ENCODE results near the gene CCNH. TPM values are rescaled to one million over a fixed set of nuclear protein-coding genes. Genes with fewer than 3 reads are reported as not detected.

CCNH gene
- total RNA-seq, 1 donor: 80.3 TPM

DNA sequence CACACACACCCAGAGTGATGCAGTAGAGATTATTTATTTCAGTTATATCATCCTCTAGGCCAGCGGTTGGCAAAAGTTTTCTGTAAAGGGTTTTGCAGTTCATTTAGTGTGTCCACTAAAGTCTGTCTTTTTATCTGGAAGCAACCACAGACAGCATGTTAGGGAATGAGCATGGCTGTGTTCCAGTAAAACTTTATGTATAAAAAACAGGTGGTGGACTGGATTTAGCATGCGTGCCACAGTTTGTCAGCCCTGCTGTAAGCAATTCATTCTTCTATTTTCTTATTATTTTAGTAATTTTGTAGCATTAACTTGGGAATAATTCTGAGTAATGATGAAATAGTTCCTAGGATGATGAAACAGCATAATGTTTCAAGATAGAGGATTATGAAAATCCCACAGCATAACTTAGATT, 51.7 kb downstream of the CCNH start:
- Histone ChIP-seq H3K9me3 (ENCODE audit: low read depth, low read length) (no peaks in the 10 kb centered on the region), H2AFZ (ENCODE audit: low read length) (no peak overlapping the region), H4K20me1 (ENCODE audit: insufficient read depth, low read length) (no peaks in the 10 kb centered on the region), H3K4me1 (ENCODE audit: insufficient read depth, low read length) (peaks cover 6% of the 10 kb centered on the region), H3K27me3 (ENCODE audit: insufficient read depth, low read length) (no peaks in the 10 kb centered on the region), H3K4me3 (ENCODE audit: insufficient read depth, low read length) (no peak overlapping the region), H3K79me2 (ENCODE audit: insufficient read depth, low read length) (peaks cover 42% of the 10 kb centered on the region), H3K27ac (ENCODE audit: low read depth, low read length) (peak overlapping the region; percentile 20), H3K4me2 (ENCODE audit: insufficient read depth, low read length) (no peak overlapping the region), H3K36me3 (ENCODE audit: insufficient read depth, low read length) (peaks cover 51% of the 10 kb centered on the region)
- TF ChIP-seq, protein P1, sequence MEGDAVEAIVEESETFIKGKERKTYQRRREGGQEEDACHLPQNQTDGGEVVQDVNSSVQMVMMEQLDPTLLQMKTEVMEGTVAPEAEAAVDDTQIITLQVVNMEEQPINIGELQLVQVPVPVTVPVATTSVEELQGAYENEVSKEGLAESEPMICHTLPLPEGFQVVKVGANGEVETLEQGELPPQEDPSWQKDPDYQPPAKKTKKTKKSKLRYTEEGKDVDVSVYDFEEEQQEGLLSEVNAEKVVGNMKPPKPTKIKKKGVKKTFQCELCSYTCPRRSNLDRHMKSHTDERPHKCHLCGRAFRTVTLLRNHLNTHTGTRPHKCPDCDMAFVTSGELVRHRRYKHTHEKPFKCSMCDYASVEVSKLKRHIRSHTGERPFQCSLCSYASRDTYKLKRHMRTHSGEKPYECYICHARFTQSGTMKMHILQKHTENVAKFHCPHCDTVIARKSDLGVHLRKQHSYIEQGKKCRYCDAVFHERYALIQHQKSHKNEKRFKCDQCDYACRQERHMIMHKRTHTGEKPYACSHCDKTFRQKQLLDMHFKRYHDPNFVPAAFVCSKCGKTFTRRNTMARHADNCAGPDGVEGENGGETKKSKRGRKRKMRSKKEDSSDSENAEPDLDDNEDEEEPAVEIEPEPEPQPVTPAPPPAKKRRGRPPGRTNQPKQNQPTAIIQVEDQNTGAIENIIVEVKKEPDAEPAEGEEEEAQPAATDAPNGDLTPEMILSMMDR (IDR thresholded peaks at IDR 0.05; ENCODE audit: extremely low read depth, low read depth, low read length): no peak
- no peak for DNase-seq (ENCODE audit: insufficient read length, low spot score, missing footprints)

DNA sequence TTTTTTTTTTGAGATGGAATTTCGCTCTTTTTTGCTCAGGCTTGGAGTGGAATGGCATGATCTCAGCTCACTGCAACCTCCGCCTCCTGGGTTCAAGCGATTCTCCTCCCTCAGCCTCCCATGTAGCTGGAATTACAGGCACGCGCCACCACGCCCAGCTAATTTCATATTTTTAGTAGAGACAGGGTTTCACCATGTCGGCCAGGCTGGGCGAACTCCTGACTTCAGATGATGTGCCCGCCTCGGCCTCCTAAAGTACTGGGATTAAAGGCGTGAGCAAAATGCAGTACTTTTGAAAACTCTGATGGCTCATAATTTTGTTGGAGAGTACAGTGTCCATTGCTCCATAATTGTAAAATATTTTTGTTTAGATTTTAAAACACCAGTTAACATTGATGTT, 52.6 kb downstream of the CCNH start:
- no peak for DNase-seq (ENCODE audit: insufficient read length, low spot score, missing footprints)
- no peak overlapping the region for H2AFZ ChIP-seq (ENCODE audit: low read length)
- no peak overlapping the region for H3K4me3 ChIP-seq (ENCODE audit: insufficient read depth, low read length)
- no peaks in the 10 kb centered on the region for H4K20me1 ChIP-seq (ENCODE audit: insufficient read depth, low read length)
- H3K27ac ChIP-seq (ENCODE audit: low read depth, low read length): no peak overlapping the region
- H3K36me3 ChIP-seq (ENCODE audit: insufficient read depth, low read length): peaks cover 56% of the 10 kb centered on the region
- H3K9me3 ChIP-seq (ENCODE audit: low read depth, low read length): no peaks in the 10 kb centered on the region
- no peaks in the 10 kb centered on the region for H3K27me3 ChIP-seq (ENCODE audit: insufficient read depth, low read length)
- TF ChIP-seq, protein P1 (IDR thresholded peaks at IDR 0.05; ENCODE audit: extremely low read depth, low read depth, low read length): no peak
- H3K79me2 ChIP-seq (ENCODE audit: insufficient read depth, low read length): peaks cover 49% of the 10 kb centered on the region
- H3K4me1 ChIP-seq (ENCODE audit: insufficient read depth, low read length): peaks cover 6% of the 10 kb centered on the region
- H3K4me2 ChIP-seq (ENCODE audit: insufficient read depth, low read length): no peak overlapping the region

DNA sequence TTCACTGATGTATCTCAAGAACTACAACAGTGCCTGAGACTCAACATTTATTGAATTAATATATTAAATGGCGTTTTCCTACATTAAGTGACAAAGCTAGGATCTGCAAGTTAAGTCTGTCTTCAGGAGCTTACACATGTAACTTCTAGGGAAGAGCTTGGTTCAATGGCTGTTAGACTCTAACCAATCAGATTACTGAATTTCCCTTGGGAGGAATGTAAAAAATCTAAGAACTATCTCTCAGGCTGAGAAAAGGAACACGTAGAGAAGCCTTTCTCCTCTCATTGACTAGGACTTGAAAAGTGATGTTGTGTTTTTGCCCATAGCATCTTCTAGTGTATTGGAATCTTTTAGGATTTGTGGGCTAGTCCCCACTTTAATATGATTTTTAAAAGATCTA, 53.6 kb downstream of the CCNH start:
- Histone ChIP-seq H3K4me3 (ENCODE audit: insufficient read depth, low read length) (no peak overlapping the region), H3K79me2 (ENCODE audit: insufficient read depth, low read length) (peaks cover 45% of the 10 kb centered on the region), H3K27ac (ENCODE audit: low read depth, low read length) (no peak overlapping the region), H3K4me2 (ENCODE audit: insufficient read depth, low read length) (no peak overlapping the region), H3K4me1 (ENCODE audit: insufficient read depth, low read length) (peaks cover 6% of the 10 kb centered on the region), H3K27me3 (ENCODE audit: insufficient read depth, low read length) (no peaks in the 10 kb centered on the region), H4K20me1 (ENCODE audit: insufficient read depth, low read length) (no peaks in the 10 kb centered on the region), H3K36me3 (ENCODE audit: insufficient read depth, low read length) (peaks cover 66% of the 10 kb centered on the region), H2AFZ (ENCODE audit: low read length) (no peak overlapping the region), H3K9me3 (ENCODE audit: low read depth, low read length) (no peaks in the 10 kb centered on the region)
- TF ChIP-seq, protein P1 (IDR thresholded peaks at IDR 0.05; ENCODE audit: extremely low read depth, low read depth, low read length): no peak
- no peak for DNase-seq (ENCODE audit: insufficient read length, low spot score, missing footprints)

DNA sequence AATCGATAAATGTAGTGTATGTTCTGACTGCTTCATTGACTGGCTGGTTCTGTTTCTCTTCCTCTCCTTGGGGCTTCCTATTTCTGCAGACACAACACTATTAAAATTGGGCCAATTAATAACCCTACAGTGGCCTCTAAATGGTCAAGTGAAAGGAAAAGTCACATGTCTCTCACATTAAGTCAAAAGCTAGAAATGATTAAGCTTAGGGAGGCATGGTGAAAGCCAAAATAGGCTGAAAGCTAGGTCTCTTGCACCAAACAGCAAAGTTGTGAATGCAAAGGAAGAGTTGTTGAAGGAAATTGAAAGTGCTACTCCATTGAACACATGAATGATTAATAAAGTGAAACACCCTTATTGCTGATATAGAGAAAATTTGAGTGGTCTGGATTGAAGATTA, 58.2 kb downstream of the CCNH start:
- H3K4me2 ChIP-seq (ENCODE audit: insufficient read depth, low read length): no peak overlapping the region
- DNase-seq (ENCODE audit: insufficient read length, low spot score, missing footprints): no peak
- no peak overlapping the region for H2AFZ ChIP-seq (ENCODE audit: low read length)
- H3K9me3 ChIP-seq (ENCODE audit: low read depth, low read length): no peaks in the 10 kb centered on the region
- H3K79me2 ChIP-seq (ENCODE audit: insufficient read depth, low read length): peaks cover 33% of the 10 kb centered on the region
- peaks cover 50% of the 10 kb centered on the region for H3K36me3 ChIP-seq (ENCODE audit: insufficient read depth, low read length)
- no peak overlapping the region for H3K4me3 ChIP-seq (ENCODE audit: insufficient read depth, low read length)
- H3K27me3 ChIP-seq (ENCODE audit: insufficient read depth, low read length): no peaks in the 10 kb centered on the region
- H4K20me1 ChIP-seq (ENCODE audit: insufficient read depth, low read length): no peaks in the 10 kb centered on the region
- TF ChIP-seq, protein P1 (IDR thresholded peaks at IDR 0.05; ENCODE audit: extremely low read depth, low read depth, low read length): no peak
- no peaks in the 10 kb centered on the region for H3K4me1 ChIP-seq (ENCODE audit: insufficient read depth, low read length)
- H3K27ac ChIP-seq (ENCODE audit: low read depth, low read length): no peak overlapping the region
